Skeletal muscle cell (primary cell): Measurements from ENCODE around the gene LIMS1.
A peak's percentile ranks its signal among the peaks of the same experiment; 100 is the strongest.
"Not testable (repeated sequence)": the region's sequence is repeated elsewhere in the genome, so short reads cannot be mapped to it uniquely, and the experiment has no call there.

Experiments used
- DNase-seq: peaks from one replicate; pipeline ENCODE4 v3.0.0-alpha.2; 2010; ENCODE audit warnings: low read depth
- H3K4me3 ChIP-seq: 2 replicates; pipeline ENCODE4 v1.5.1; 2011; ENCODE audit warnings: low read depth, mild to moderate bottlenecking, control low read depth, low read length, moderate library complexity

Gene LIMS1

DNA sequence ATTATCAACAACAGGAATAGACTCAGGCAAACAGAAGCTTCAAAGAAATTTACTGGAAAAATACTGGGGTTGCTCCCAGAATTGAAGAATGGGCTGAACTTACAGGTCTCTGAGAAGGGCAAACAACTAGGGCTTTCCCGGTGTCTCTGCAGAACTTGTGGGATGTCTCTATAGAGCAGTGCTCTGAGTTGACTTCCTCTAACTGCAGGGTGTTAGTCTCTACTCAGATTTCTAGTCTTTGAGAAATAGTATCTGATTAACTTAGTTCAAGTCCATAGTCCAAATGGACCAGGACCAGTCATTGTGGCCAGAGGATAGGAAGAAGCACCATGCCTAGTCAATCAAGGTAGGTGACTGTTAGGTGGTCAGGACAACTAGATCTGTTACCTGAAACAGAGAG is 45.8 kb downstream of the LIMS1 start:
- no peak for DNase-seq
- H3K4me3 ChIP-seq = no peak overlapping the region

DNA sequence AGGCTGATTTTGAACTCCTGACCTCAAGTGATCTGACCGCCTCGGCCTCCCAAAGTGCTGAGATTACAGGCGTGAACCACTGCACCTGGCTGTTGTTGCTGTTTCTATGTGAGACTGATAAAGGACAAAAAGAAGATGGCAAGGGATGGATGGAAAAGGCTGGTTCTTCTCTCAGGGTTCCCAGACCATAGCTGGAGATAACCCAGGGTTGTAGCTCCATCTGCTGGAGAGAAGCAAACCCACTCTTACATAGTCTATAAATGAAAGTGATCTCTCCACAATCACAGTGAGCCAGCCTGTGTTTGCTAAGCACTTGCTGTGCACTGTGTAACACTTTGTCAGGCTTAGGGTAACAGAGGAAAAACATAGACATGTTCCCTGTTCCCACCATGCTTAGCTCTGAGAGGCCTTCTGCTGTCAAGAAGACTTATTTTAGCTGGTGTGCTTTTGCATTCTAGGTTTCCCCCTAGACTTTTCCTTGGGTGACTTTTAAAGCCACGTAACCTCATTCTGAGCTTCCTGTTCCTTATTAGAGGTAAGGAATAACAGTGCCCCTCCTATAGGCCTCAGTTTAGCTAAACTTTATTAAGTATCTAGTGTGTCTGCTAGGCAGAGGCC is 49.7 kb downstream of the LIMS1 start:
- no peak overlapping the region for H3K4me3 ChIP-seq

DNA sequence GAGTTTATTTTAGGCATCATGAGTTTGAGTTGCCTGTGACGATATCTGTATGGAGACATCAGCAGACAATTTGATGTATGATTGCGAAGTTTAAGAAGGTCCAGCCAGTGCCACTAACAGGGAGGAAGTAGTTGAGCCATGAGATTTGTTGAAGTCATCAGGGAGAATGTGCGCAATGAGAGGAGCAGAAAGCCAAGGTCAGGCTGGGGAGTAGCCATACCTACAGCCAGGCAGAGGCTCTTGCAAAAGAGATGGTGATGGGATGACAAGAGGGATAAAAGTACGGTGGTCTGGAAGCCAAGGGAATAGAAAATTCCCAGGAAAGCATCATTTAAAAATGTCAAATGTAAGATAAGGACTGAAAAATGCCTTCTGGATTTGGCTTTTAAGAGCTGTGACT is 51.2 kb downstream of the LIMS1 start:
- H3K4me3 ChIP-seq = no peak overlapping the region
- DNase-seq = no peak

More for the DNA sequence above, 49.7 kb downstream of the LIMS1 start:
- DNase-seq = no peak

DNA sequence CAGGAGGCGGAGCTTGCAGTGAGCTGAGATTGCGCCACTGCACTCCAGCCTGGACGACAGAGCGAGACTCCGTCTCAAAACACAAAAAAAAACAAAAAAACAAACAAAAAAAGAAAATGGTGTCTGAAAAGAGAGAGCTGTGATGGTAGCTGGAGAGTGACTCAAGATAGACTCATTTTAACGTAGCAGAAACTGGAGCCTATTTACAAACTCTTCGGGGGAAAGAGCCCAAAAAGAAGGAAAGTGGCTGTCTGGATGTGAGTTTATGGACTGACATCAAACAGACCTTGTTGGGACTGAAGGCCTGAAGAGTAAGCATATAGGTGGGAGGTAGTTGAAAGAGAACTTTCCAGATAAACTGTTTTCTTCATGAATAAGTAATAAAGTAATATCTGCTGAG is 51.8 kb downstream of the LIMS1 start:
- H3K4me3 ChIP-seq = no peak overlapping the region
- no peak for DNase-seq

DNA sequence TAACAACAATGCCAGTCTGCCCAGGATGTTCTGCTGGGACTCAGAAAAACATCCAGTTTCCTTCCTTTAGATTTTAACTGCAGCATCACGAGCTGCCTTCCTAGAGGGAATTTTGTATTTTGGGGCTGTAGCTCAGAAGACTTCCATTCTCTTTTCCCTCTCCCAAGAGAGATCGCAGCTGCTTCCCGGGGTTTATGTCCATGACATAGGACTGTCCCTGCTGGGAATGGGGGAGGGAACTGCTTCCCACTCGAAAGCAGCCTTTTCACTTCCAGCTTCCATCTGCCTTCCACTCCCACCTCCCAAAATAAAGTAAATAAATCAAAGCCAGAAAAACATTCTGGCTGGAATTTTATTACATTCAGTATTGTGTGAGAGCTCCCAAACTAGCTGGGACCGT is 52.4 kb downstream of the LIMS1 start:
- no peak overlapping the region for H3K4me3 ChIP-seq
- no peak for DNase-seq

DNA sequence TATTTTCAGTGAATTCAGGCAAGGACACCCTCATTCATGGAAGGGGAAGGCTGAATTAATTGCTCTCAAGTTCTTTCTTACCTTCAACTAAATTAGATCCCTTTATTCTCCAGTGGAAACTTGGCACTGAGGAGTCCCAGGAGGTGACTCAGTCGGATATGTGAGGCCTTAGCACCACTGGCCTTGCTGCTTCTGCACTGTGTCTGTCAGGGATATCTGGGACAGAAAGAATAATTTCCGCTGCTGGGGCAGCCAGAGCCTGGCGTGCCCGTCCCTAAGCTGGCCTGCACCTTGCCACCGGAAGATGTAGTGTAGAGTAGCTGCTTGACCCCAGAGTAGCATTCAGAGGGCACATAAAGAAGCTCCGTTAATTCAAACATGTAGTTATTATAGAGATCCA is 53.4 kb downstream of the LIMS1 start:
- DNase-seq = no peak
- no peak overlapping the region for H3K4me3 ChIP-seq

DNA sequence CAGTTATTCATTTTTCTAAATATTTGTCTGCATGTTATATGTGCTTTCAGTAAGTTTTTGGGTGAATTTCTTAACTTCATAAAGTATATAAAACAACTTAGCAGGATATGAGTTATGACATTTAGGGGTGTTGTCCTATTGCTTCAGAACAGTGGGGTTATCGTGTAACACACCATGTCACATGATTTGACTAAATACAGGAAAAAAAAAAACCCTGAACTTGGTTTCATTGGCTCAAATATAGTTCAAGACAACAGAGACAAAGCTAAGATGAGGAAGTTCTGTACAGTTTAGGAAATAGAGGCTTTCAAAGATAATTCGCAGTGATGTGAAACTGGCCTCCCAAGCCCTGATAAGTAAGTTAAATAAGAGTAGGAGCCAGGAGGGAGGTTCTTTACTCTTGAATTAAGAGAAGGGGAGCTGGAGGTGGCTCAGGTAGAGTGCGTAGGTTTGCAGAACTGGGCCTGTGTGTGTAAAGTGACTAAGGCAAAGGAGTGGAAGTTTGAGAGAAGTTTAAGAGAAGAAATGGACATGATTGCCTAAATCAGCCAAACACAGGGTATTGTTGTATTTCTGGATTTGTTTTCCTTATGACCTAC is 53.9 kb downstream of the LIMS1 start:
- H3K4me3 ChIP-seq = no peak overlapping the region
- no peak for DNase-seq

DNA sequence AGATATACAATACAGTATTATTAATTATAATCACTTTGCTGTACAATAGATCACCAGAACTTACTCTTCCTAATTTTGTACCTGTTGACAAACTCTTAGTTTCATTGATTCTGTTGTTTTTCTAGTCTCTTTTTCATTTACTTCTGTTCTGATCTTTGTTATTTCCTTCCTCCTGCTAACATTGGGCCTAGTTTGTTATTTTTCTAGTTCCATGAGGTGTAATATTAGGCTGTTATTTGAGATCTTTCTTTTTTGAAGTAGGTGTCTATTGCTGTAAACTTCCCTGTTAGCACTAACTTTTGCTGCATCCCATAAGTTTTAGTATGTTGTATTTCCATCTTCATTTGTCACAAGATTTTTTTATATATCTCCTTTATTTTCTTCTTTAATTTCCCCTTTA is 55.1 kb downstream of the LIMS1 start:
- no peak overlapping the region for H3K4me3 ChIP-seq
- DNase-seq = no peak

DNA sequence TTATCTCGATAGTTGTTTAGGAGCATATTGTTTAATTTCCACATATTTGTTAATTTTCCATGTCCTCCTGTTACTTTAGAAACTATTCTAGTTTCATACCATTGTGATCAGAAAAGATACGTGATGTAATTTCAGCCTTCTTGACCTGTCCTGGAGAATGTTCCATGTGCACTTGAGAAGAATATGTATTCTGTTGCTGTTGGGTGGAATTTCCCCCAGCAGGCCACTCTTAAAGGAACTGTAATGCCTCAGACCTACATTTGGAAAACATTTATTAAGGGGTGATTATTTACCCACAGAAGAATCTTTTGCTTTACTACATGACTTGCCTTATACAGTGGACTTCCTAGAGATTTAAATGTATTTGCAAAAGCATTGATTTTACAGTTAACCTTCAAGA is 55.5 kb downstream of the LIMS1 start:
- H3K4me3 ChIP-seq = no peak overlapping the region
- DNase-seq = no peak

DNA sequence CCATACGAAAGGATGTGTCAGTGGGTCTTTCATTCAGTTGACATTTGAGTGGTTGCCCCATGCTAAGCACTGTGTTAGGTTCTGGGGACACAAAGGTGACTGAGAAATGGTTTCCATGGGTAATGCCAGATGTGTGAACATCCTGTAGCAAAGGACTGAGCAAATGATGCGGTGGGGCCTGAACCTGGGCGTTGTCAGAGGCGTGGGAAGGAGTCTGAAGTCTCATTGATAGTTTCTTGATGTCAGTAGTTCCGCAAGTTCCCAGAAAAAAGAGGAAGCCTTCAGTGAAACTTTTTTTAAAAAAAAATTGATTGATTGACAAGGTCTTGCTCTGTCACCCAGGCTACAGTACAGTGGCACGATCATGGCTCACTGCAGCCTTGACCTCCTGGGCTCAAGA is 56.9 kb downstream of the LIMS1 start:
- no peak overlapping the region for H3K4me3 ChIP-seq
- DNase-seq = no peak

DNA sequence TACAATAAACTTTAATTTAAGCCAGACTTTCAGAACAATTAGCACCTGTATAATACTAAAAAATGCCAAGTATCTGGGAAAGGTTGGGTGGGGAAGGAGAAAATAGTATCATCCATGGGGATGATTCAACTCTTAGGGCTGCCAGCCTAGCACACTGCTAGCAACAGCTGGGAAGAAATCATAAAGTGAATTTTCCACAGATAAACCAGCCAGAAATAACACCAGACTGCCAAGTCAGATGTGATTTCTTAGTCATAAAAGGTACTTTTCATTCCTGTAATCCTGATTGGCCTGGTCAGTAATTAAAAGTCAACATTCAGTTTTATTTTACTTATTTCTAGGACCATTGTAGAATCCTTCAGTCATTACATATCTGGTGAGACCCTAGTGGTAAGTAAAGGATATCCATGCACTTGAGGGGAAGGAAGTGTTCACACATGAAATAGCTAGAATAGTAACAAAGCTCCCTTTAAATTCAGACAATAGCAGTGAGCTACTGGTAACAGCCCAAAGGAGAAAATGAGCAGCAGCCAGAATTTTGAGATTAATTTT is 59.4 kb downstream of the LIMS1 start:
- DNase-seq = peak; percentile 72
- H3K4me3 ChIP-seq = peak overlapping the region; percentile 10

DNA sequence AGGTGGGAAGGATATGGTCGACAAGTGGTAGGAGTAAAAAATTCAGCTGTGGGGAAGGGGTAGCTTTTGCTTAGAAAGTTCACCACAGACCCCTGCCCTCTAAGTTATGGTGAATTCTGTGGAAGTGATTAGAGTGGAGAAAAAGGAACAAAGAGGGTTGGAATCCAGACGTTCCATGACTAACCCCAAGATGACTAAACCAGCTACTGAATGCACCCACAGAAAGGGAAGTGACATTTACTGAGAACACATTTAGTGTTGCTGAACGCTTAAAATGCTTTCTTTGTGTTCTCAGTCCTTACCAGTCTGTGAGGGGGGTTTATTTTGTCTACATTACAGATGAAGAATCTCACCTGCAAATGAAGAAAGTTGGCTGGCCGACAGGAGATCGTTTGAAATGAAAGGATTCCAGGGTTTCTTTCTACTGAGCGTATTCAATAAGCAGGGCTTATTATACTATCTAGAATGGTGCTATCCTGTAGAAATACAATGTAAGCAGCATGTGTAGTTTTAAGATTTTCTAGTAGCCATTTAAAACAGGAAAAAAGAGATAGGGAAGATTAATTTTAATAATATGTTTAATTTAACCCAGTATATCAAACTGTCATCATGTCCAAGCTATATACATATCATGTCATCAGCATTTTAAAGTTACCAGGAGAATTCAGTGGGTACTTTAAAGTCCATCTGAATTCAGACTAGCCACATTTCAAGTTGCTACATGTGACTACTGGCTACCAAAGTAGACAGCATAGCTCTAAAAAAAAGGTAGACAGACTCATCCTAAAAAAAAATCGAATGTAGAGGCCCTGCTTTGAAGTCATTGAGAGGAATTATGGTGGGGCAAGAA is 60.1 kb downstream of the LIMS1 start:
- DNase-seq = peak; percentile 80
- H3K4me3 ChIP-seq = peak overlapping the region; percentile 16

DNA sequence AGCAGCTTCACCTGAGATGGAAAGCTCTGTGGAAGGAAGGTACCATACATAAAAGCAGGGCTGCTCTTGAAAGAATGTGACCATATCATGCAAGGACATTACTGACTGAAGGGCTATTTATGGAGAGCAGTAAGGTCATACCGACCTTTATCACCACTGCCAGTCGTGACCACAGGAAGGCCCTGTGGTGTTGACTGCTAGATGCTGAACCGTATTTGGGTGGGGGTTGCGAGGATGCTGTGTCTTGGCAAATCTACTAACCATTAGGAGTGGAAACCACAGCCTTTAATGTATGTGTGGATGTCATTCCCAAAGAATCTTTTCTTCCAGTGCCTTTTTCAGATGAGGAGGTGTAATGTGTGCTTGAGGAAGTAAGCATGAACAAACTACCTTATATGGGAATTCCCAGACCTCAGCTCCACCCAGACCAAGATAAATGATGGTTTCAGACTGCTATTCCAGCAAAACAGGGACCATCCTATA is 60.8 kb downstream of the LIMS1 start:
- DNase-seq = peak; percentile 94

DNA sequence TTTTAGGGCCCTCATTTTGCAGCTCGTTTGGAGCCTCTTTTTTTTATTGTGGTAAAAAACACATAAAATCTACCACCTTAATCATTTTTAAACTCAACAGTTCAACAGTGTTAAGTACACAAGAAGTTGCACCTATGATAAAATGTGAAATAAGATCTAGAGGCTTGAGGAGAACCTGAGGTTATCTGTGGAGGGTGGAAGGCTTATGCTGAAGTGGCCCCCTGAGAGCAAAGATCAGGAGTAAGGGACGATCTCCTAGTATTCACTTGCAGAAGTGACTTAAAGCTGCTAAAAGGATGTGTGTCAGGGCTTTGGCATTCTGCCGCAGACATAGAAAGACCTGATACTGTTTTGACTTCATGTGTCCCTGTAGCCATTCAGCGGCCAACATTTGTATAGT is 61.5 kb downstream of the LIMS1 start:
- DNase-seq, H3K4me3 ChIP-seq: not testable (repeated sequence)

More for the DNA sequence above, 60.8 kb downstream of the LIMS1 start:
- H3K4me3 ChIP-seq = no peak overlapping the region

DNA sequence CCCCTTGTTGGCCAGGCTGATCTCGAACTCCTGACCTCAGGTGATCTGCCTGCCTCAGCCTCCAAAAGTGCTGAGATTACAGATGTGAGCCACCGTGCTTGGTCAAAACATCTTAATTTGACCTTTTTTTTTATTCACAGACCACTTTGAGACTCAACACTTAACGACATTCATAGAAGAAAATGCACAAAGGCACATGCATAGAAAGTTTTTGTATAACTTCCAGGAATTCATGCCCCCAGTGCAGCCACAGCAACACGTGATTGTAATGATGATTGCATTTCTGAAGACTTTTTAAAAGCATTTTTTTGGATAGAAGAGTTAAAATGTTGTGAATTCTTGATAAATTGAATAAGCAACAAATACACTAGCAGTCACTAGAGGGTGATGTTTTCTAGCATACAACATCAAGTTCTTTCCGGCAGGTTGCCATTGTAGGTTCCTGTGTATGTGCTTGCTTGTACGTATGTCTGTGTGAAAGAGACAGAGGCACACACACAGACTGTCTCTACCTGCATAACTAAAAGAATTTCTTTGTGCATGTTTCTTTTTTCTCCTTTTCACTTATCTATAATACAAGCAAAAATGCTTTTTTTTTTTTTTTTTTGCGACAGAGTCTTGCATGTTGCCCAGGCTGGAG is 63.0 kb downstream of the LIMS1 start:
- DNase-seq = peak; percentile 36

DNA sequence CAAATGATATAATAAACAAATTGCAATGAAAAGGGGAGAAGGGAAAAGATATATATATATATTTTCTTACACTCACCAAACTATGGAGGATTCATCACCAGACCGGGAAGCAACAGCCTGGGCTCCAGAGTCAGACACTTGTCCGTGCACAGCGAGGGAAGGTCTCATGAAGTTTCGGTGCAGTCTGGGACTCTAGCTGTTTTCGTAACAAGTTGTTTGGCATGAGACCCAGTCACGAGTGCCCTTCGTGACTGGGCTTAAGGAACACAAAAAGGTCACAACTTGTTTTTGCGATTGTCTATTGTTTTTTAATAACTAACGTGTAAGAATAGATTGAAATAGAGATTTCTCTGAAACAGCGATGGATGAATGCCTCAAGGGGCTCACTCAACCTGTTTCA is 66.9 kb downstream of the LIMS1 start:
- DNase-seq, H3K4me3 ChIP-seq: not testable (repeated sequence)

More for the DNA sequence above, 63.0 kb downstream of the LIMS1 start:
- H3K4me3 ChIP-seq = not testable (repeated sequence)

DNA sequence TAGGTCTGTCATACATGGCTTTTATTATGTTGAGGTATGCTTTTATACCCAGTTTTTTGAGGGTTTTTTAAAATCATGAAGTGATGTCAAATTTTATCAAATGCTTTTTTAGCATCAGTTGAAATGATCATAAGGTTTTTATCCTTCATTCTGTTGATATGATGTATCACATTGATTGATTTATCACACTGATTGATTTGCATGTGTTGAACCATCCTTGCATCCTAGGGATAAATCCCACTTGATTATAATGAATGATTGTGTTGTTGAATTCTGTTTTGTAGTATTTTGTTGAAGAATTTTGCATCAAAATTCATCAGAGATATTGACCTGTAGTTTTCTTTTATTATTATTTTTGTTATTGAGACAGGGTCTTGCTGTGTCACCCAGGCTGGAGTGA is 68.2 kb downstream of the LIMS1 start:
- DNase-seq = no peak
- H3K4me3 ChIP-seq = no peak overlapping the region

DNA sequence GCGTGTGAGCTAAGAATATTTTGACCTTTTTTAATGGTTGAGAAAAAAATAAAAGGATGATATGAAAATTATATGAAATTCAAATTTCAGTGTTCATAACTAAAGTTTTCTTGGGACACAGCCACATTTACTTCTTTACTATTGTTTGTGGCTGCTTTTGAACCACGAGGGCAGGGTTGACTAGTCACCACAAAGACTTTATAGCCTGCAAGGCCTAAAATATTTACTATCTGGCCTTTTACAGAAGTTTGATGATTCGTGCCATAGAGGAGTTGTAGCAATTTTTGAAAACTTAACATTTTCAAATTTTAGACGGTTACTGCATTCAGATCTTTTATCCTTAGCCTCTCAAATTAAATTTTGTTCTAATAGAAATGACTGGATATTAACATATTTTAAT is 69.9 kb downstream of the LIMS1 start:
- no peak overlapping the region for H3K4me3 ChIP-seq
- no peak for DNase-seq

DNA sequence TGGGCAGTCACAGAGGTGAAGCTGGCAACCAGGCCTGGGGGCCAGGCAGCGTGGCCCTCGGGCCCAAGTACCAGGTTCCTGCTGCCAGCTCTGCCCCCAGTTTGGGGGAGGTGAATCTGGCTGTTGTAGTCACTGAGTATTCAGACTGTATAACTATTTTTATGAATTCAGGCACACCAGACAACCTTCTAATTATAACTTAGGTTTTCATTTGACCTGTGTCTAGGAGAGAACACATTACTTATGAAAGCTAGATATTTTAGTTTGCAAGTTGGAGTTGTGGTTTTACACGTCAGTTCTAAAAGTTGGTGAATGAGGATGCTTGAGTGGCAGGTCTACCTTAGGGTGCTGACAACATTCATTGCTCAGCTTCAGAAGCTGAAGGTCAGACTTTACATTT is 71.7 kb downstream of the LIMS1 start:
- H3K4me3 ChIP-seq = no peak overlapping the region
- DNase-seq = no peak
